ENCODE measurements around the gene ZBP1.

DNA sequence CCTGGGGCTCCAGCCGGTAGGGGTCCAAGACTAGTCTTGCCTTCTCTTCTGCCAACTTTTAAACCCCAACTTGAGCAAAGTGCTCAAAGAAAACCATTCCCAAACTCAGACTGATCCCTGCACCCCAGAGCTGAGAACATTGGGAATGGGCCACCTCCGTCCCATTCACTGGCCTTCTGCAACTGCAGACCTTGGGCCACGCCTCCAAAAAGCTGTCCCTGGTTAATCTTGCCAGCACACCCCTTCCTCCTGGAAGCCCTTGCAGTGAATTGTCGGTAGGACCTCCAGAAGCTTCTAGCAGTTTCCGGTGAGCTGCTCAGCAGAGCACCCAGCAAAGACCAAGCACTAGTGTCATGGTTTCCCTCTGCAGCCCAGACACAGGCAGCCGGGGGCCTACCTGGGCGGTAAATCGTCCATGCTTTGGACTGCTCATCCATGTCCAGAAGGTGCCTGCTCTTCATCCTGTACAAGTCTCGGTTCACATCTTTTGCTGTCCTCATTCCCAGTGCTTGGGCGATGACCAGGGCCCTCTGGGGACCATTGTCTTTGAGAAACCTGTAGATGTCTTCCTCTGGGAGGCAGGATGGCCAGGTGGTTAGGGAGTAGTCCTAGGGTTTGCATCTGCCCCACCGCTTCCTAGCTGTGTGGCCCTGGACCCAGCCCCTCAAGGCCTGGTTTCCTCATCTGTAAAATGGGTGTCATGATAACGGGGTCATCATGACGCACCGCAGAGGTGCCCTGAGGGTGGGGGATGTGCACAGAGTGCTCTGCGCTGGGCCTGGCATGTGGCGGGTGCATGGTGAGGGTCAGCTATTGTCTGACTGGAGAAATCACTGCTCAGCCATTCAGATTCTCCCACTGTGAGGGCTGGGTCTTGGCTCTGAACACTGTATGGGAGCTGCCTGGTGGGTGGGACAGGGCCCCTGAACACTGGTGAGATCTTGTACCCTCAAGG lies 5.5 kb downstream of the ZBP1 start:
- TF ChIP-seq, protein P1, sequence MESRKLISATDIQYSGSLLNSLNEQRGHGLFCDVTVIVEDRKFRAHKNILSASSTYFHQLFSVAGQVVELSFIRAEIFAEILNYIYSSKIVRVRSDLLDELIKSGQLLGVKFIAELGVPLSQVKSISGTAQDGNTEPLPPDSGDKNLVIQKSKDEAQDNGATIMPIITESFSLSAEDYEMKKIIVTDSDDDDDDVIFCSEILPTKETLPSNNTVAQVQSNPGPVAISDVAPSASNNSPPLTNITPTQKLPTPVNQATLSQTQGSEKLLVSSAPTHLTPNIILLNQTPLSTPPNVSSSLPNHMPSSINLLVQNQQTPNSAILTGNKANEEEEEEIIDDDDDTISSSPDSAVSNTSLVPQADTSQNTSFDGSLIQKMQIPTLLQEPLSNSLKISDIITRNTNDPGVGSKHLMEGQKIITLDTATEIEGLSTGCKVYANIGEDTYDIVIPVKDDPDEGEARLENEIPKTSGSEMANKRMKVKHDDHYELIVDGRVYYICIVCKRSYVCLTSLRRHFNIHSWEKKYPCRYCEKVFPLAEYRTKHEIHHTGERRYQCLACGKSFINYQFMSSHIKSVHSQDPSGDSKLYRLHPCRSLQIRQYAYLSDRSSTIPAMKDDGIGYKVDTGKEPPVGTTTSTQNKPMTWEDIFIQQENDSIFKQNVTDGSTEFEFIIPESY (IDR thresholded peaks at IDR 0.05; ENCODE audit: borderline replicate concordance, low read depth), result no peak
- TF ChIP-seq EP300 (IDR thresholded peaks at IDR 0.05; ENCODE audit: borderline replicate concordance in 1 of 2, low read depth in 1 of 2, low read length in 1 of 2) (no peak), SIN3A (IDR thresholded peaks at IDR 0.05; ENCODE audit: borderline replicate concordance, low read depth, low read length) (no peak), RFX5 (IDR thresholded peaks at IDR 0.05; ENCODE audit: low read length) (no peak), MXI1 (IDR thresholded peaks at IDR 0.05; ENCODE audit: low read depth, low read length) (no peak)
- TF ChIP-seq, protein P2, sequence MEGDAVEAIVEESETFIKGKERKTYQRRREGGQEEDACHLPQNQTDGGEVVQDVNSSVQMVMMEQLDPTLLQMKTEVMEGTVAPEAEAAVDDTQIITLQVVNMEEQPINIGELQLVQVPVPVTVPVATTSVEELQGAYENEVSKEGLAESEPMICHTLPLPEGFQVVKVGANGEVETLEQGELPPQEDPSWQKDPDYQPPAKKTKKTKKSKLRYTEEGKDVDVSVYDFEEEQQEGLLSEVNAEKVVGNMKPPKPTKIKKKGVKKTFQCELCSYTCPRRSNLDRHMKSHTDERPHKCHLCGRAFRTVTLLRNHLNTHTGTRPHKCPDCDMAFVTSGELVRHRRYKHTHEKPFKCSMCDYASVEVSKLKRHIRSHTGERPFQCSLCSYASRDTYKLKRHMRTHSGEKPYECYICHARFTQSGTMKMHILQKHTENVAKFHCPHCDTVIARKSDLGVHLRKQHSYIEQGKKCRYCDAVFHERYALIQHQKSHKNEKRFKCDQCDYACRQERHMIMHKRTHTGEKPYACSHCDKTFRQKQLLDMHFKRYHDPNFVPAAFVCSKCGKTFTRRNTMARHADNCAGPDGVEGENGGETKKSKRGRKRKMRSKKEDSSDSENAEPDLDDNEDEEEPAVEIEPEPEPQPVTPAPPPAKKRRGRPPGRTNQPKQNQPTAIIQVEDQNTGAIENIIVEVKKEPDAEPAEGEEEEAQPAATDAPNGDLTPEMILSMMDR (IDR thresholded peaks at IDR 0.05), result no peak
